Measurements from ENCODE around the gene TMEM185B. TPM values are rescaled to one million over a fixed set of nuclear protein-coding genes. Genes with fewer than 3 reads are reported as not detected.

The TMEM185B gene
- total RNA-seq, 4 donors from 2014 or later: 21.0 to 33.3 (median 25.4) TPM

DNA sequence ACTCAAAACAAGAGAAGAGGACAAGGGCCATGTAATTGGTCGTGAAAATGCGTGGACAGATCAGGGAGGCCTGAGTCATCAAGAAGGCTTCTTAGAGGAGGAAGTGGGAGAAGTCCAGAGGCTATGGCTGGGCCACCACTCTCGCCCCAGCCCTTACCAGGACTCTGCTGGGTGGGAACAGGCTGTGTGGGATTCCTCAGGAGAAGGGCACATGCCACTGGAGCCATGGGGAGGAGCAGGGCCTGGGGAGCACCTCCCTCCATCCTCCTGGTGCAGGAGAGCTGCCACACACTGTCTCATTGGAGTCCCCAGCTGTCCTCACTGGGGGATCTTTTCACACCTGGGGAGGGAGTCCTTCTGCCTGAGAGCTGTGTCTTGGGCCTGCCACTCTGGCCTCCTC, 20.0 kb upstream of the TMEM185B start:
- intact Hi-C loops (cut with DNase I; ENCODE audit: low total_unique reads): no loop called here
- DNase-seq (ENCODE audit: low spot score in 2 of 2): no peak
- TF ChIP-seq CTCF (IDR thresholded peaks at IDR 0.05) (no peak), POLR2A (IDR thresholded peaks at IDR 0.05) (no peak)
- WGBS, 2 donors: 65 to 89% methylated on average over 3 of the region's 3 CpGs
- no peak overlapping the region for H3K4me3 ChIP-seq (ENCODE audit: low read depth, poor library complexity, severe bottlenecking)

DNA sequence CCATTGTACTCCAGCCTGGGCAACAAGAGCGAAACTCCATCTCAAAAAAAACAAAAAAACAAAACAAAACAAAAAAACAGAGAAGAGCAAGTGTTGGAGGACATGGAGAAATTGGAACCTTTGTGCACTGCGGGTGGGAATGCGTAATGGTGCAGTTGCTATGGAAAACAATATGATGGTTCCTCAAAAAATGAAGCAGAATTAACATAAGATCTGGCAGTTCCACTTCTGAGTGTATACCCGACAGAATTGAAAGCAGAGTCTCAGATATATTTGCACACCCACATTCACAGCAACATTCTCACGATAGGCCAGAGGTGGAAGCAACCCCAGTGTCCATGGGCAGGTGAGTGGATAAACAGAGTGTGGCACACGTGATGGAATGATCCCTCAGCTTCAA, 18.5 kb upstream of the TMEM185B start:
- intact Hi-C loops (cut with DNase I; ENCODE audit: low total_unique reads): no loop called here
- DNase-seq (ENCODE audit: low spot score in 2 of 2): no peak
- no peak overlapping the region for H3K4me3 ChIP-seq (ENCODE audit: low read depth, poor library complexity, severe bottlenecking)
- TF ChIP-seq CTCF (IDR thresholded peaks at IDR 0.05) (no peak), POLR2A (IDR thresholded peaks at IDR 0.05) (no peak)
- 74 to 85% methylated on average over 6 of the region's 6 CpGs for WGBS, 2 donors

- WGBS, 2 donors: 94 to 97% methylated on average over 10 of the region's 10 CpGs
- intact Hi-C loops (cut with DNase I; ENCODE audit: low total_unique reads): no loop called here
- H3K4me3 ChIP-seq (ENCODE audit: low read depth, poor library complexity, severe bottlenecking): no peak overlapping the region
- TF ChIP-seq POLR2A (IDR thresholded peaks at IDR 0.05): no peak
- TF ChIP-seq CTCF (IDR thresholded peaks at IDR 0.05): no peak
- DNase-seq (ENCODE audit: low spot score in 2 of 2): no peak
Measured at GRCh38 chr2:120240901-120241429, 17.8 kb upstream of the TMEM185B start.

DNA sequence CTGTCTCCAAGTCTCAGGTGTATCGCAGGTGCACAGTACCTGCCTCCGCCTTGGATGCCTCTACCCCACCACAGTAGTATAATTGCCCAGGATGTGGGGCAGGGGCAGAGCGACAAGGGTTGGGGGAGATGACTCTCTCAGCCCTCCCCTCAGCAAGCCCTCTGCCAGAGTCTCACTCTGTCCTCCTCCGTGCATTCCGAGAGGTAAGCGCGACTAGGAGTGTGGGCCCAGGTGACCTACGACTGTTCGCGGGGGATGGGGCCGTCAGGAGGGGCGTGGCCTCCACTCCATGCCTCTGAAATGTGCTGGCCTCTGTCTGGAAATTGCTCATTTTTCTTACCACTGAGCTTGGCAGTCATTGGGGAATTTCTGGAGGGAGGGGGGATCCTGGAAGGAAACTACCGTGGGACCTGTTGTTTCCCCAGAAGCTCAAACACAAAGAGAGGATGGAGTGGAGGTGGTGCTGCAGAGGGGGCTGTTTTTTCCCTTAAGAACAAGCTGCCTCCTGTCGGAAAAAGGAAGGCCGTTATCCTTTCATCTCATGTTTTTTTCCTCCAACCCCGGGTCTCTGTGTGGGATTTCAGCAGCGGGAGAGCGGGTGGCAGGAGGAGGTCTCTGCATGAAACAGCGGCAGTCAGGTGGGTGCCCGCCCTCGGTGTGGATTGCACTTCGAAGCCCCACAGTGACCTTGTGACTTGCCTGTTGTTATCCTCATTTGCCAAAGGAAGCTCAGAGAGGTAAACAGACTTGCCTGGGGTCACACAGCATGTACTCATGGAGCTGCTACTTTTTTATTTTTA, 16.5 kb upstream of the TMEM185B start:
- intact Hi-C loops (cut with DNase I; ENCODE audit: low total_unique reads): no loop called here
- TF ChIP-seq POLR2A (IDR thresholded peaks at IDR 0.05) (no peak), CTCF (IDR thresholded peaks at IDR 0.05) (no peak)
- 48 to 55% methylated on average over 22 of the region's 22 CpGs for WGBS, 2 donors
- no peak for DNase-seq (ENCODE audit: low spot score in 2 of 2)
- no peak overlapping the region for H3K4me3 ChIP-seq (ENCODE audit: low read depth, poor library complexity, severe bottlenecking)

- no peak for TF ChIP-seq POLR2A (IDR thresholded peaks at IDR 0.05)
- TF ChIP-seq CTCF (IDR thresholded peaks at IDR 0.05): no peak
- no peak overlapping the region for H3K4me3 ChIP-seq (ENCODE audit: low read depth, poor library complexity, severe bottlenecking)
- intact Hi-C loops (cut with DNase I; ENCODE audit: low total_unique reads): no loop called here
- WGBS, 2 donors: 56% methylated on average over 20 to 22 of the region's 22 CpGs
- DNase-seq (ENCODE audit: low spot score in 2 of 2): no peak
Measured at GRCh38 chr2:120238728-120239487, 15.7 kb upstream of the TMEM185B start.

Data from lower leg skin (tissue), 4 donors.